NOMO-1 treated with dmso at 0.1 percent for 144 hours (cell line): ENCODE measurements around the gene DOK4.
A peak's percentile ranks its signal among the peaks of the same experiment; 100 is the strongest.

Experiments used
- DNase-seq: peaks from one replicate; lab custom pipeline; 2025; ENCODE audit not compliant: unreplicated experiment; lab: John Stamatoyannopoulos, UW

DOK4 gene

GRCh38 chr16:57485916-57486857, at the start of gene DOK4:
Gene DOK4 (minus strand): TSS chr16:57486493. CDS start chr16:57479507, 6,986 bp downstream.
- DNase-seq = peak; percentile 50

- peak; percentile 47 for DNase-seq
Measured at GRCh38 chr16:57535680-57536305, 49.5 kb upstream of the DOK4 start.

GRCh38 chr16:57534881-57535658, 48.8 kb upstream of the DOK4 start:
- no peak for DNase-seq

GRCh38 chr16:57534337-57534880, 48.1 kb upstream of the DOK4 start:
- no peak for DNase-seq

- DNase-seq = no peak
Measured at GRCh38 chr16:57533431-57534336, 47.4 kb upstream of the DOK4 start.

- no peak for DNase-seq
Measured at GRCh38 chr16:57532266-57532625, 46.0 kb upstream of the DOK4 start.

- no peak for DNase-seq
Measured at GRCh38 chr16:57531635-57532265, 45.5 kb upstream of the DOK4 start.

GRCh38 chr16:57531253-57531575, 44.9 kb upstream of the DOK4 start:
- no peak for DNase-seq

GRCh38 chr16:57530522-57531252, 44.4 kb upstream of the DOK4 start:
- no peak for DNase-seq

- DNase-seq = no peak
Measured at GRCh38 chr16:57530104-57530521, 43.8 kb upstream of the DOK4 start.

- no peak for DNase-seq
Measured at GRCh38 chr16:57529391-57530103, 43.3 kb upstream of the DOK4 start.

- DNase-seq = no peak
Measured at GRCh38 chr16:57528499-57529390, 42.5 kb upstream of the DOK4 start.

GRCh38 chr16:57527610-57528360, 41.5 kb upstream of the DOK4 start:
- no peak for DNase-seq

GRCh38 chr16:57527027-57527426, 40.7 kb upstream of the DOK4 start:
- DNase-seq = no peak

GRCh38 chr16:57526498-57526897, 40.2 kb upstream of the DOK4 start:
- DNase-seq = no peak

GRCh38 chr16:57525761-57526160, 39.5 kb upstream of the DOK4 start:
- DNase-seq = no peak

GRCh38 chr16:57522960-57523359, 36.7 kb upstream of the DOK4 start:
- DNase-seq = no peak
